ENCODE measurements around the gene GLIPR2.

The GLIPR2 gene

DNA sequence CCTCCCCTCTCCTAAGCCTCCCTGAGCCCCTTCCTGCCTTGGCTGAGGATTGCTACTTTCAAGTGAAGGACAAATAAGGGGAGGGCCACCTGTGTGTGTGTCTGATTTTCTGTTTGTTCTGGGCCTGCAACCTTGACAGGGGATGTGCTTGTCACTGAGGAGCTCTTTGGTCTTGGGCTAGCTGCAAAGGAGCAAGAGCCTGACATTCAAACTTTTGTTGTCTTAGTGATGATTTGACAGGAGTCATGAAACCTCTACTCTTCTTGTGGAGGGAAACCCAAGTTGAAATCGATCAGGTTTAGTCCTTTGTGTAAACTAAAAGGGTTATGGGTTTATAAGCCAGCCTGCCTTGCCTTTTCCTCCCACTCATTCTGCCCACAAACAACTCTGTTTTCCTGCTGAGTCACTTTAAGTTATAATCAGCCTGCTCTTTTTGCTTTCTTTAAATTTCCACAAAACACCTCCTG is 71.0 kb downstream of the GLIPR2 start:
- DNase-seq: no peak

DNA sequence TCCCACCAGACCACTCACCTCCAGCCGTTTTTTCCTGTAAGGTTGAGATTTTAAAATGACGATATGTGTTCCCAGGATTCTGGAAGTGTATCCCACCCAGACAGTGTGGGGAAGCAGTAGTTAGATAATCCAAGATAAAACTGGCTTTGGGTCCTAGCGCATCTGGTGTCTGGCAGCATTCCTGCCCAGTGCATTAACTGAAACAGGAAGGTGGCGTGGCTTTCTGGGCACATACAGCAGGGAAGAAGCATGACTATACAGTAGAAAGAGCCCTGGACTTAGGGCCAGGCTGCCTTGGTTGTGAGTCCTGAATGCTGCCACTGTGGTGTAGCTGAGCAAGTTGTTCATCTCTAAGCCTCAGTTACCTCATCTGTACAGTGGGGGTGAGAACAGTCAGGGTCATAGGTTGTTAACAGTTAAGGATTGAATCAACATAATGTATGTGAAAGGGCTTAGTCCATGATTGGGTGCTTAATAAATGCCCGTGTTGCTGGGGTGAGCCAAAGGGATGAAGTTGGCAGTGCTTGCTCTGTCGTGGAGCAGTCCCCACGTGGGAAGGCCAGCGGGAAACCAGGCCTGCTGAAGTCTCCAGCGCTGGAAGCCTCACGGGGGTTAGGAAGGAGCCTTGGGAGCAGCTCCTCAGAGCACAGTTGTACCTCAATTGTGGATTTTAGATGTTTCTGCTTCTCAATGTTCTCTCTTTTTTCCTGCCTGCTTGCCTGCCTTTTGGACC is 72.2 kb downstream of the GLIPR2 start:
- DNase-seq: no peak

DNA sequence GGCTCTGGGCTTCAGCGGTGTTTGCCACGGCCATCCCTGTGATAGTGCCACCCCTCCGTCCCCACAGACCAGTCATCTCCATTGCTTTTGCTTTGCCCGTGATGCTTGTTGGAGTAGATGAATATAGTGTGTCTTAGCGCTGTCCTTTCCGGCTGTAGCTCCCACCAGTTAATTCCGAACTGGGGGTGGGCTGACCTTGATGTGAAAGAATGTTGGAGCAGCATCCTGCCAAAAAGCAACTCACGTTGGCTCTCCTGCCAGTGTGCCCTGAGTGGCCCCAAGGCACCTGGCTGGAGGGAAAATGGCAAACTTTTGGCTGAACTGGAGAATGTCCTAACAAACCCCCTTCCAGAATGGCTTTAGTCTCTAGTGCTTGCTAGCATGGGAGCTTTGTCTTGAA is 74.2 kb downstream of the GLIPR2 start:
- no peak for DNase-seq

DNA sequence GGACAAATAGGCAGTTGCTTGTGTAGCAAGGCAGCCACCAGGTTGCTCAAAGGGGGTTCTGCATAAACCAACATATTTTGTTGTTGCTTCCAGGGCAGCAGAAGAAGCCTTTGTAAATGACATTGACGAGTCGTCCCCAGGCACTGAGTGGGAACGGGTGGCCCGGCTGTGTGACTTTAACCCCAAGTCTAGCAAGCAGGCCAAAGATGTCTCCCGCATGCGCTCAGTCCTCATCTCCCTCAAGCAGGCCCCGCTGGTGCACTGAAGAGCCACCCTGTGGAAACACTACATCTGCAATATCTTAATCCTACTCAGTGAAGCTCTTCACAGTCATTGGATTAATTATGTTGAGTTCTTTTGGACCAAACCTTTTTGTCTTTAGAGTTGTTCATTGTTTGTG is 75.0 kb downstream of the GLIPR2 start:
- no peak for DNase-seq

DNA sequence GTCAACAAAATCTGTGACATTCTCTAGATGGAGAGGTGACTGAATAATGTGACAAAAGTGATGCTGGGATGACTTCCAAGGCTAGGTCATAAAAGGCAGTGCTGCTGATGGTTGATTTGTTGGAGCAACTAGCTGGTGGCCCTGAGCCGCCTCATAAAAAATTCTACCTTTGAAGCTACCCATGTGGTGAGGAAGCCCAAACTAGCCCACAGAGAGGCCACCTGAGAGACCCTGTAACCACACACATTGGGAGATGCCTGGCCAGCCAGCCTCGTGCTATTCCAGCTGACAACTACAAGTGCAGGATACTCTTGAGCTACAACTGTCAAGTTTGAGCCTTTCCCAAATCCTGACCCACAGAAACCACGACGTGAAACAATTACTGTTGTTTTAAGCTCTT is 76.9 kb downstream of the GLIPR2 start:
- no peak for DNase-seq
